NCI-H1930 (cell line): Measurements from ENCODE around the gene OR52E6.

Experiments used
- DNase-seq, 2 experiments: peaks; one replicate each; lab custom pipeline; 2025; lab: John Stamatoyannopoulos, UW

The OR52E6 gene

DNA sequence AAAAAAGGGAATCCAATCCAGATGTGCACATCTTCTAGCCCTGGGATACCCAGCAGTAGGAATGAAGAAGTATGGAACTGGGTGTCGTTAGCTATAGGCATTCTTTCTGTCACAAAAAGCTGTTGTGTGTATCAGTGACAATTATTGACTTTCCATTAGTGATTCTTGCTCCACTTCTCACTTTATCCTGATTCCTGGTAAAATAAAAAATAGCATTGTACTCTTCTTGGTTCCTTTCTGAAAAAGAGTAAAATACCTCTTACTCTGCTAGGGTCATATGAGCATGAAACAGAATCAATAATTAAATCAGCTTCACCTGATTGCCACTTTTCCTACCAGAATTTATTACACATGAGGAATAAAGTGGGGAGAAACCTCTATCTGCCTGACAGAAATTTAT is at the start of gene OR52E6:
Gene OR52E6, minus strand, starts transcription at position 101 of the 400 bp plus-strand sequence. Its CDS starts 0 bp downstream, at position 101.
- DNase-seq, result no peak

DNA sequence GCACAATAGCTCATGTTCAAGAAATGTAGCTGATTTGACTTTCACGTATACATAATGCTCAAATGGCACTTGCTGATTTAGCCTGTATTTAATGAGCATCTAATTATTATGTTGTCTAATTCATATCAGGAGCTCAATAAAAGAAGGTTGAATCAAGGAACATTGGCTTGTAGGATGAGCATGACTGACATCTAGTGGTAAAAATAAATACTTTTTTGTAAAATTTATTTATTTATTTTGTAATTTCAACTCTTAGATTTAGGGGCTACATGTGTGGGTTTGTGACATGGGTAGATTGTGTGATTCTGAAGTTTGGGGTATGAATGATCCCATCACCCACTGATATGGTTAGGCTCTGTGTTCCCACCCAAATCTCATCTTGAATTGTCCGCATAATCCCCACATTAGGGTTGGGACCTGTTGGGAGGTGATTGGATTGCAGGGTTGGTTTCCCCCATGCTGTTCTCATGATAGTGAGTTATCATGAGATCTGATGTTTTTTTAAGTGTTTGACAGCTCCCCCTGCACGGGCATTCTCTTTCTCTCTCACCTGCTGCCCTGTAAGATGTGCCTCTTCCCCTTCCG is 49.6 kb upstream of the OR52E6 start:
- no peak for DNase-seq

DNA sequence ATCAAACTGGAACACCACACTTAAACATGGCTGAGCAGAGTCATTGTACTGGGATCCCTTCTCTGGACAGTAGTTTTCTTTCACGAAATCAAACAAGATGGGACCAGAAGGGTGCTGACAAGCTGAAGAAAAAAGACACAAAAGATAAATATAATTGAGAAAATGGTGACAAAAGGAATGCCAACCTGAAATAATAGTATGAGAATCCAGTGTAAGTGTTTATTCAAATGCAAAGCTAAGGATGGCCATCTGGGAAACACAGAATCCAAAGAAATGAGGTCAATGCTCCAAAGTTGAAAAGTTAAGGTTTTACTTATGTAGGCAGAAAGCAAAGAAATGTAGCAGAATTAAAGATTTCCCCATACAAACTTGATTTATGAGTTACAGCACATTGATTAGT is 46.0 kb upstream of the OR52E6 start:
- DNase-seq, result no peak

DNA sequence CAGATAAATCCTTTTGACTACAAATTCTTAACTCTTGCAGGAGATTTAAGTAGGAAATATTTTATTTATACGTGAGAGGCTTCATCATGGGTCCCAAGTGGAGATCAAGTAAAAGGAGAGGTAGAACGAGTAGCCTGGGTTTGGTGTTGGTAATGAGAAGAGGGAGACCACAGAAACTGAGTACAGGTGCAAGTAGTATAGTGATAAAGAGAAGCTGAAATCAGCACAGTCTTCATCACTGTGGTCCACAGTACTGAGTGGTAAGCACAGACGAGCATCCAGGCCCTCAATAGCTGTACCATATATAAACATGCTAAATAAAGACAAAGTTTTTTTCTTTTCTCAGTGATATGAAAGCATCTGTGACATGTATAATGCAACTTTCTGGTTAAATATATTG is 45.5 kb upstream of the OR52E6 start:
- DNase-seq, result no peak

DNA sequence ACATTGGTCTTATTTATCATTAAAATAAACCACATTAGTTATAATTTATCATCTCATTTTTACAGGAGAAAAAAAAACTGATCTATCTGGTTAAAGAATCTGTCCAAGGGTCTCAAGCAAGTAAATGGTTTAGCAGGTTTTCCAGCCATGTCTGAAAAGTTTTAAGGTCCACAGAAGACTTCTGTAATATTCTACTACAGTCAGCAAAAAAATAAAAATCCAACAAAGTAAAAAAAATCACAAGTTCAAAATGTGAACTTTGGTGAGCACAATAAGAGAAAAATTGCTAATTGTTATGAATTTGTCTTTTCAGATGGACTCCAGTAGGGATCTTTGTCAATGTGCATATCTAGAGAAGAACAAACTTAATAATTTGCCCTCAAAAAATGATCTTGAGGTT is 40.1 kb upstream of the OR52E6 start:
- DNase-seq, result no peak

DNA sequence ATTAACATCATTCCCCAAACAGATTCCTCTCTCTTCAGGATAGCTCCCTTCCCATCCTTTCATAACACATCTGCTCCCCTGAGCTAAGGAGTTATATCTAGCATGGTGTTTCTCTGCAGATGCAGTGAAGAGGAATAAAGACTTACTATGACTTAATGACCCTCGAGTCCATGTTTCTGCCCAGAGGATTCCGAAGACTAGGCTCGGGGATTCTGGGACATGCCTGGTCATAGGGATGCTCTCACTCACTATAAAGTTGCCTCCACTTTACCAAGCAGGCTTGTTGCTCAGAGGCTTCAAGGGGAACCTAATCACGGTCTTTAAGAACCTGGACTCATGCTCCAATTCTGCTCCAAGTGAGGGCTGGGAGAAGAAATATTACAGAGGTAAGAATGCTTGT is 38.6 kb upstream of the OR52E6 start, which contains the start of gene OR52E4:
Gene OR52E4, plus strand, starts transcription at position 301 of the 400 bp plus-strand sequence. CDS start 3,664 bp downstream, outside the sequence.
- DNase-seq, result no peak

DNA sequence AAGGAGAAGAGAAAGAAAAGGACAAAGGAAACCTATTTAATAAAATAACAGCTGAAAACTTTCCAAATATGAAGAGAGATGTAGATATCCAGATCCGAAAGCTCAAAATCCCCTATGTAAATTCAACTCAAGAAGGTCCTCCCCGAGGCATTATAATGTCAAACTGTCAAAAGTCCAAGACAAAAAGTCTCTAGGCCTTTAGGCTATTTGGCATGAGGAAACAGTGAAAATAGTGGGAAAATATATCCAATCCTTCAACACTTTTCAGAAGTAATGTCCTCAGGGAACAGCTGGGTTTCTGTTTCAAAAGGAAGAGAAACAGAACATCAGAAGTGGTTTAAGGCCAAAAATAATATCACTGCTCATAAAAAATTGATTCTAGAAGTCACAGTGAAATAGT is 36.9 kb upstream of the OR52E6 start:
- no peak for DNase-seq

DNA sequence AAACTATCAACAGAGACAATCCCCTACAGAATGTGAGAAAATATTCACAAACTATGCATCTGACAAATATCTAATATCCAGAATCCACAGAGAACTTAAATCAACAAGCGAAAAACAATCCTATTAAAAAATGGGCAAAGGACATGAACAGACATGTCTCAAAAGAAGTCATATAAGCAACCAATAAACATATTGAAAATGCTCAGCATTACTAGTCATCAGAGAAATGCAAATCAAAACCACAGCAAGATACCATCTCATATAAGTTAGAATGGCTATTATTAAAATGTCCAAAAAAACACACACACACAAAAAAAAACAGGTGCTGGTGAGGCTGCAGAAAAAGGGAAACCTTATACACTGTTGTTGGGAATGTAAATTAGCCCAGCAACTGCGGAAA is 24.1 kb upstream of the OR52E6 start:
- DNase-seq, result no peak

DNA sequence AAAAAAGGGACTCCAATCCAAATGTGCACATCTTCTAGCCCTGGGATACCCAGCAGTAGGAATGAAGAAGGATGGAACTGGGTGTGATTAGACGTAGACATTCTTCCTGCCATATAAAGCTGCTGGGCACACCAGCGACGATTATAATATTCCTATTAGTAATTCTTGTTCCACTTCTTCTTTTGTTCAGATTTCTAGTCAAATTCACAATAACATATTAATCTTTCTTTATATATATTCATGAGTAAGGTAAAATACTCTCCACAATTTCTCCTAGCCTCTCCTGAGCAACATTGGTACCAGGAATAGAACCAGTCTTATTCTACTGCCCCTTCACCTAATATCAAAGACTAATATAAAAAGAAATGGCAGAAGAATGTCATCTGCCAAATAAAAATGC is 15.9 kb upstream of the OR52E6 start, which contains the start of gene OR52E8:
Gene OR52E8, minus strand, starts transcription at position 101 of the 400 bp plus-strand sequence. Its CDS starts 0 bp downstream, at position 101.
- DNase-seq, result no peak

DNA sequence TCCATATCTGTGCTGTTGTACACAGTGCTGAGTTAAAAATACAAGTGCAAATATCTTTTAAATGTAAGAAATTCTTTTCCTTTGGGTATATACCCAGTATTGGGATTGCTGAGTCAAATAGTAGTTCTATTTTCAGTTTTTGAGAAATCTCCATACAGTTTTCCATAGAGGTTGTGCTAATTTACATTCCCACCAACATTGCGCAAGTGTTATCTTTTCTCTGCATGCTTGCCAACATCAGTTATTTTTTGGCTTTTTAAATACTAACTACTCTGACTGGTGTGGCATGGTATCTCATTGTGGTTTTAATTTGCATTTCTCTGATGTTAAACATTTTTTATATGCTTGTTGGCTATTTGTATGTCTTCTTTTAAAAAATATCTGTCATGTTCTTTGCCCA is 9.3 kb upstream of the OR52E6 start:
- no peak for DNase-seq

DNA sequence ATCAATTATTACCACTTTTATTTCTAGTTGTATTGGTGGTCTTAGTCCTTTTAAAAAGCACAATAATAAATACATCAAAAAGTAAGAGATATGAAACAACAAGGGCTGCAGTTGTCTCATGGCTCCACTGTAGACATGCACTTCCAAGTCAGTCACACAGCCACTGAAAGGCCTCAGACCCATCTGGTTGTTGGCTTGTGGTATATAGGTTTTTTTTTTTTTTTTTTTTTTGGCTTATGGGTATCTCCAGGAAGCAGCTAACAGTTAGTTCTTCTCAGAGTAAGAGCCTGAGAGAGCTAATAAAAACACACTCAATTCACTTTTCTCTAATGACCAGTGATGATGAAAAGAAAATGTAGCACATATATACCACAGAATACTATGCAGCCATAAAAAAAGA is 6.0 kb upstream of the OR52E6 start:
- no peak for DNase-seq

DNA sequence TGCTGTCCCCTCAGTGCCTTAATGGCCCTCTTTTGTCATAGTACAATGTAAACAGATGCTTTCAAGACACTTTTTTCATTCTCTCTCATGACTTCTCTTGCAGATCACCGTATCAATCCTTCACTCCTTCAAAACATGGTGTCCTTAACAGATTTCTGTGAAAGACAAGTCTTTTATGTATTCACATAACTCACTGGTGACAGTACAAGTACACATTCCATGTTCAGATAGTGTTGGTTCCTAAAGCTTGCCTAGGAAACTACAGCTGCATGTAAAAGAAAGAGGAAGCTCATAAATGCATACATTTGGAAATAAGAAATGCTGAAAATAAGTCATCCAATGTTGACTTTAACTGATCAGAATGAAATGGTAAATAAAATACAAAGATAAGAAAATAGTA is 5.0 kb upstream of the OR52E6 start:
- DNase-seq, result no peak

DNA sequence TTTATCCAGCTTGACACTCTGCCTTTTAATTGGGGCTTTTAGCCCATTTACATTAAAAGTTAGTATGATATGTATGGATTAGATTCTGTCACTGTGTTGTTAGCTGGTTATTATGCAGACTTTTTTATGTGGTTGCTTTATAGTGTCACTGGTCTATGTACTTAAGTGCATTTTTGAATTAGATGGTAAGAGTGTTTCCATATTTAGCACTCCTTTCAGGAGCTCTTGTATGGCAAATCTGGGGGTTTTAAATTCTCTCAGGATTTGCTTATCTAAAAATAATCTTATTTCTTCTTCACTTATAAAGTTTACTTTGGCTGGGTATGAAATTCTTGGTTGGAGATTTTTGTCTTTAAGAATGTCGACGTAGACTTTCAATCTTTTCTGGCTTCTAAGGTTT is 4.0 kb downstream of the OR52E6 start:
- DNase-seq, result no peak

DNA sequence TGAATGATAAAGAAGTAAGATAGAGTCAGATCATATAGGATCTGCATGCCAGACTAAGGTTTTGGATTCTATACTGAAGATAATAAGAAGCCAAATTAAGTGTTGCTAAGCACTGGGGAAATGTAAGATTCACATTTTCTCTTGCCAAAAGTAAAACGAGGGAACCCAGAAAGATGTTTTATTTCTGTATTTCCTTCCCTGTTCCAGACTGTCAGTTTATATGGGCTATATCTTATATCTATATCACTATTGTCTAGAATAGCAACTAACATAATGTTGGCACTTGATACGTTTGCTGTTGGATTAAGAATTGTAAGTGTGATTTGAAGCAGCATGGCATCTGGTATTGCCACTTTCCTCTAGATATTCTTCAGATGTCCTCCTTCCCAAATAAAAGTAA is 8.3 kb downstream of the OR52E6 start:
- no peak for DNase-seq

DNA sequence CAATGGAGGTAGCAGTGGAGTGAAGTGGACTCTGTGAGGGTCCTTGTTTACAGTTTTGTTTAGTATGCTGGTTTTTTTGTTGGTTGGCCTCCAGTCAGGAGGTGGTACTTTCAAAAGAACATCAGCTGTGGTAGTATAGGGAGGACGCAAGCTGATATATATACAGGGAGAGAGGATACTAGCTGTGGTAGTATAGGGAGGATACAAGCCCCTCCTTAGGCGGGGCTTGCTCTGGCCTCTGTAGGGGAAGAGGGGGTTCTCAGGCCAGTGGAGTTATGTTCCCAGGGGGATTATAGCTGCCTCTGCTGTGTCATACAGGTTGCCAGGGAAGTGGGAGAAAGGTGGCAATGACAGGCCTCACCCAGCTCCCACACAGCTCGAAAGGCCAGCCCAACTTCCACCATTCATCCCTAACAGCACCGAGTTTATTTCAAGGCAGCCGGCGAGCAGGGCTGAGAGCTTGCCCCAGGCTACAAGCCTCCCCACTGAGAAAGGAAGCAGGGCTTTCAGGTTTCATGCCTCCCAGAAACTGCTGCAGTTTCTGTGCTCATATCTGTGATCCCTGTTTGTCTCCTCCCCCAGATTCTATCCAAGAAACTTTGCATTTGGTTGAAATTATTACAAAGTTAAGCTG is 10.4 kb downstream of the OR52E6 start:
- no peak for DNase-seq

DNA sequence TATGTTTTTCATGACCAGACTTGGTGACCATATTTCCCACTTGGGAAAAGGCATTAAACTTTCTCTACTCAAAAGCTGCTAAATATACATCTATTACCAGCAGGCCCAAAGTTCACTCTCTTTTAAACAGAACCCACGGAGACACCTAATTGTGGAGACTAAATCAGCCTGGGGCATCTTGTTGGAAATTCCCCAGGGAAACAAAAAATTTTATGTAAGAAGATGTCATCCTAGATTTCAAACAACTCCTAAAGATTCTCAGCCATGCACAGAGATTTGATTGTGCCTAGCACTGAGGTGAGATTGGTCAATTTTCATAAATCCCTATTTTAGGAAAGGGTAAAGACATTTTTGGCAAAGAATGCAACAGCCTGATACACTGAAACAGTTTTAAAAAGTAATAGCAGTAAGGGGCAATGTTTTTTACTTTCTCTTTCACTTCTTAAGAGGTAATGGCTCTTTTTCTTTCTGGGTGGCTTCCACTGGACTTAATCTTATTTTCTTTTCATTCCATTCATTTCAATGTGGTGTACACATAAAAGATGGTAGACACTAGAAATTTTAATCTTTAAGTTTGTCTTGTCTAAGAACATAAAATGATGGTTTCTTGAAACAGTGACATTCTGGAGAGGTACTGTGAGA is 23.3 kb downstream of the OR52E6 start:
- no peak for DNase-seq

DNA sequence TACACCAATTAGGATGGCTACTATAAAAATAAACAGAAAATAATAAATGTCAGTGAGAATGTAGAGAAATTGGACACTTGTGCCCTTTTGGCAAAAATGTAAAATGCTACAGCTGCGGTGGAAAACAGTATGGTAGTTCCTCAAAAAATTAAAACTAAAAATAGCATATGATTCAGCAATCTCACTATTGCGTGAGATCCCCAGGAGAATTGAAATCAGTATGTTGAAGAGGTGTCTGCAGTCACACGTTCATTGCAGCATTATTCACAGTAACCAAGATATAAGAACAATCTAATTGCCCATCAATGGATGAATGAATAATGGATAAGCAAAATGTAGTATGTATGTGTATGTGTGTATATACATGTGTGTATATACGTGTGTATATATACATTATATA is 26.2 kb downstream of the OR52E6 start:
- DNase-seq, result no peak

DNA sequence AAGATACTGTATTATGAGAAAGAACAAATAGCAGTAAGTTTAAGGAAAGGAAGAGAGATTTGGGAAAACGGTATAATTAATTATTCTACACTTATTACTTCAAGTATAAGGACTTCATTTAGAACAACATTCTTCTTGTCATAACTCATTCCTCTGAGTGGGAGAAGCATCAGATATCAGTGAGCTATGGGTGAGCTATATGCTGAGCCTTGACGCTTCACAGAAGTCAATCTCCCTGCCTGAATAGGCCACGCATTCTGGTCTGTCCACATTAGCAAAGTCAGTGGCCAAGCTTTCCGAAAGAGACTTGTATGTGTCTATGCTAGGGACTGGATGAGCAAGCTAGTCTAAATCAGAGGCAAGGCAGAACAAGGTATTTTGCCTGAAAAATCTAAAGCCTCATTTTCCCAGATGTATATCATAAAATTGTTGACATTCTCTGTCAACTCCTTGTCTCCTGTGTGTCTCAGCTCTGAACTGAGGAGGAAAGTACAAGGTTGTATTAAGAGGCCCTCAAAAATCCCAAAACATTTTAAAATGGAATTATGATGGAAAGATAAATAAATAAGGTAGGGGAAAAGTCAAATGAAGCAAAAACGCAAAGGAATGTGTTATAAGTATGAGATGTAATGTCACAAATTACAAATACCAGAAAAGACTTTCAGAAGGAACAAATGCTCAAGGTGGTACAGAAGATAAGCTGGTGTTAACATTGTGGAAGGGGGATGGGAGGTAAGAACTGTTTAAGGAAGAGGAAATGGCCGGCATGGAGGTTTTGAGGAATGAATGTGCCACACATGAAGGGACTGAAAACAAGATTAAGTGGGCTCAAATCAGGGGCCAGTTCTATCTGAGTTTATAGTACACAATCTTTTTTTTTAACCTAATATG is 31.5 kb downstream of the OR52E6 start:
- no peak for DNase-seq

DNA sequence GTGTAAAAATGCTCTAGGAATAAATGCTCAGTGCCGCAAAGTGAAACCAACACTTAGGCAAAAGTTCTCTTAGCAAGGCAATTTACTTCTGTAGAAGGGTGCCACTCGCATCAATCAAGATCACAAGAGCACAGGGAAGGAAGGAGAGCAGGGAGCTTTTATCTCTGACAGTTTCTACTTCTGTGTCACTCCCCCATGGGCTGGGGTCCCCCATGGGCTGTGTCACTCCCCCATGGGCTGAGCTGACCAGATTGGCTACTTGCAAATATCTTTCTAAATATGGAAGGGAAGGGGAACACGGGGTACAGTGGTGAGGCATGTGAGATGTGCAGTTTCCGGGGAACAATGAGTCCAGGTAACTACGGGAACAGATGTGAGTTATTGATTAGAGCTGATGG is 32.6 kb downstream of the OR52E6 start:
- DNase-seq, result no peak

DNA sequence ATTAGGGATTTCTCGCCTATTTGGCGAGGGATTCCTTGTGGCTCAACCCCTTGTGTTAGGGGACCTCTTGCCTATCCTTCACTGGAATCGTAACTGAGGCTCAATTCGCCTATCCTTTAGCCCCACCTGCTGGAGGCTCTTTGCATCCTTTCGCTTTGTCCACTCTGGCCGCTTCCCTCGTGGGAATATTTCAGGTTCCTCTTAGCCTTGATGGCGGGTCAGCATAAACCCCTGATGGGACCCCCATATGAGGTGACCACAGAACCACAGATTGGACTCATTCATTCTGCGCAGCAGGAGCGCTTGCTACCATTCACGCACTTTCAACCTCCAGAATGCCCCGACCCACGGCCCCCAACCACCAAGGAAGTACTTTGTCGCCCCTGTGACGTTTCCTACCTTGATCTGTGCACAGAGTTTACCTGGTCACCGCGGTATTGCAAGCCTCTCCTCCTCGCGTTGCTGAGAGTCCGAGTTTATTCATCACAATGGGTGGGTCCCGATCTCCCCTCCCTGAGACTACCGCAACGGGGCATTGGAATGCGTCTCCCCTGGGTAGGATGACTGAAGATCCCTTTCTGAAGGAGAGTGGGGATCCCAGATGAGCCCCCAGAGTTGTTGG is 33.1 kb downstream of the OR52E6 start, which contains the start of gene OR52N2:
Gene OR52N2, plus strand, starts transcription at position 425 of the 622 bp plus-strand sequence. CDS start 11,412 bp downstream, outside the sequence.
- peak; percentile 48 to 65 for DNase-seq

DNA sequence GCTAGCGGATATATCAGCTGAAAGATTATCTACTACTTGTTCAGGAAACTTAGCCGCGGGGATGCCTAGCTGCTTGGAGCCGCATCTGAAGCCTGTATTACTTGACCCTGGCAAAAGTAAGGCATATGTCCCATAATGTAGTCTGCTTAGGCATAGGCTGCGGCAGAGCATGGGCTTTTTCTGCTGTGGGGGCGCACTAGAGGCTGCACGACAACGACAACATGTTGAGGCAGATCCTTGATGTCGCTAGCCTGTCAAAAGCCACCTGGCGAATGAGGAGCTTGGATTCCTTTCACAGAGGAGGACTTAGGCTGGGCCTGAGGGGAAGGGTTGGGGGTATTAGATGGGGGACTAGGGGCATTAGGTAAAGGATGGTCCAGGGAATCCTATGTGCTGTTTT is 34.1 kb downstream of the OR52E6 start:
- DNase-seq, result no peak

DNA sequence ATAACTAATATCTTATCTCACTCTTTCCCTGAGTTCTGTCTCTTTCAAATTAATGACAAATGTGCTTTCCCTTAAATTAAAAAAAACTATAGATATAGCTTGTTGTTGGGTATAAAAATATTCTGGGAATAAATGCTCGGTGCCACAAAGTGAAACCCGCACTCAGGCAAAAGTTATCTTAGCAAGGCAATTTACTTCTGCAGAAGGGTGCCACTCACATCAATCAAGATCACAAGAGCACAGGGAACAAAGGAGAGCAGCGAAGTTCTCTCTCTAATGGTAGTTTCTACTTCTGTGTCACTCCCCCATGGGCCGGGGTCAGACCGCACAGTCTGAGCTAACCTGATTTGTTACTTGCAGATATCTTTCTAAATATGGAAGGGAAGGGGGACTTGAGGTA is 37.7 kb downstream of the OR52E6 start:
- DNase-seq, result no peak
